Hepatocyte (in vitro differentiated cells): ENCODE results near the gene LDLRAD4. TPM values are rescaled to one million over a fixed set of nuclear protein-coding genes. Genes with fewer than 3 reads are reported as not detected.

Experiments
- DNase-seq: peaks from one replicate; pipeline ENCODE4 v3.0.0-alpha.2; 2016; ENCODE audit warnings: low spot score
- H2AFZ ChIP-seq: fragments of 200-600 bp; sonication (generic); 2 replicates; pipeline ENCODE4 v1.6.0; 2016; ENCODE audit warnings: antibody characterized with exemption, mild to moderate bottlenecking
- H3K27ac ChIP-seq: fragments of 200-600 bp; sonication (generic); 2 replicates; pipeline ENCODE4 v1.5.1; 2016; ENCODE audit warnings: mild to moderate bottlenecking
- H3K27me3 ChIP-seq: fragments of 200-600 bp; sonication (generic); 2 replicates; pipeline ENCODE4 v1.6.1; 2016
- H3K36me3 ChIP-seq: fragments of 200-600 bp; sonication (generic); replicated peaks from 2 replicates; pipeline ENCODE4 v1.5.1; 2016; ENCODE audit warnings: low read depth; ENCODE audit not compliant: insufficient read depth
- H3K4me1 ChIP-seq: fragments of 200-600 bp; sonication (generic); 2 replicates; pipeline ENCODE4 v1.5.1; 2016; ENCODE audit warnings: mild to moderate bottlenecking, moderate library complexity; ENCODE audit not compliant: insufficient read depth
- H3K4me2 ChIP-seq: fragments of 200-600 bp; sonication (generic); 2 replicates; pipeline ENCODE4 v1.6.0; 2016
- H3K4me3 ChIP-seq: fragments of 200-600 bp; sonication (generic); 2 replicates; pipeline ENCODE4 v1.5.1; 2016; ENCODE audit warnings: mild to moderate bottlenecking
- H3K79me2 ChIP-seq: fragments of 200-600 bp; sonication (generic); 2 replicates; pipeline ENCODE4 v1.6.0; 2017; ENCODE audit warnings: mild to moderate bottlenecking
- H3K9me2 ChIP-seq: fragments of 200-600 bp; sonication (generic); replicated peaks from 2 replicates; pipeline ENCODE4 v1.6.0; 2017; ENCODE audit warnings: mild to moderate bottlenecking; ENCODE audit not compliant: insufficient read depth
- H3K9me3 ChIP-seq: fragments of 200-600 bp; sonication (generic); 2 replicates; pipeline ENCODE4 v1.5.1; 2016; ENCODE audit warnings: low read depth, mild to moderate bottlenecking
- H4K20me1 ChIP-seq: fragments of 200-600 bp; sonication (generic); 2 replicates; pipeline ENCODE4 v1.6.0; 2016; ENCODE audit warnings: mild to moderate bottlenecking; ENCODE audit not compliant: insufficient read depth, poor library complexity, severe bottlenecking
- EZH2 ChIP-seq: fragments of 200-600 bp; sonication (generic); IDR thresholded peaks from 2 replicates; pipeline ENCODE4 v1.6.1; 2016; ENCODE audit warnings: antibody characterized with exemption, mild to moderate bottlenecking, borderline replicate concordance
- EZH2phosphoT487 ChIP-seq: fragments of 200-600 bp; sonication (generic); IDR thresholded peaks from one replicate; pipeline ENCODE4 v1.6.1; 2018; ENCODE audit warnings: antibody characterized with exemption, mild to moderate bottlenecking, low read depth, moderate library complexity; ENCODE audit not compliant: unreplicated experiment, severe bottlenecking
- WGBS: methylation state at CpG from one replicate; pipeline ENCODE4 v1.1.6; 2016; ENCODE audit warnings: low lambda C conversion rate; ENCODE audit errors: missing lambda C conversion rate; 5-methylcytosine and 5-hydroxymethylcytosine counted together
- polyA plus RNA-seq: library from polyadenylated mRNA; unstranded; fragments of >200 nt; fragmentation: Nextera tagmentation; extraction: Ambion mirVana; gene quantifications from 2 replicates; pipeline ENCODE4 v1.2.1, GENCODE V29; 2016
- total RNA-seq: library from RNA; depleted of rRNA; stranded (reverse); fragments of >200 nt; gene quantifications from 2 replicates; pipeline ENCODE4 v1.2.3, GENCODE V29; 2014
- TF ChIP-seq, protein P1 (sequence below): fragments of 200-600 bp; sonication (generic); IDR thresholded peaks from 2 replicates; pipeline ENCODE4 v1.5.1; 2016; ENCODE audit warnings: antibody characterized with exemption, mild to moderate bottlenecking; ENCODE audit not compliant: poor library complexity

Gene LDLRAD4
- total and polyA plus RNA-seq, 2 experiments from 2014 or later, result 15.1 to 29.0 TPM

DNA sequence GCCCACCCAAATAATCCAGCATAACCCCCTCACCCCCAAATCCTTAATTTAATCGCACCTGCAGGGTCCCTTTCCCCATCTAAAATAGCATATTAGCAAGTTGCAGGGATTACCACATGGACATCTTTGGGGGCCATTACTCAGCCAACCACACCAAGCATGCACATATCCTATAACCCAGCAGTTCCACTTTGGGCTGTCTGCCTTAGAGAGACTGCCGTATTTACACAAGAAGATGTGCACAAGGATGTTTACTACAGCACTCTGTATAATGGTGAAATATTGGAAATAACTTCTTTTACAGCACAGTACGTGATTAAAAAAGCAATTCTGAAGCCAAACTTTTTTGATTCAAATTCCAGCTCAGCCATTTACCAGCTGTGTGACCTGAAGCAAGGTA is 17.3 kb upstream of the LDLRAD4 start:
- WGBS, result 88% methylated on average over 3 of the region's 3 CpGs
- no peak overlapping the region for H2AFZ ChIP-seq
- H3K9me3 ChIP-seq, result no peaks in the 10 kb centered on the region
- H4K20me1 ChIP-seq, result no peaks in the 10 kb centered on the region
- H3K9me2 ChIP-seq, result no peaks in the 10 kb centered on the region
- H3K27me3 ChIP-seq, result no peaks in the 10 kb centered on the region
- DNase-seq, result no peak
- H3K36me3 ChIP-seq, result no peaks in the 10 kb centered on the region
- TF ChIP-seq, protein P1, sequence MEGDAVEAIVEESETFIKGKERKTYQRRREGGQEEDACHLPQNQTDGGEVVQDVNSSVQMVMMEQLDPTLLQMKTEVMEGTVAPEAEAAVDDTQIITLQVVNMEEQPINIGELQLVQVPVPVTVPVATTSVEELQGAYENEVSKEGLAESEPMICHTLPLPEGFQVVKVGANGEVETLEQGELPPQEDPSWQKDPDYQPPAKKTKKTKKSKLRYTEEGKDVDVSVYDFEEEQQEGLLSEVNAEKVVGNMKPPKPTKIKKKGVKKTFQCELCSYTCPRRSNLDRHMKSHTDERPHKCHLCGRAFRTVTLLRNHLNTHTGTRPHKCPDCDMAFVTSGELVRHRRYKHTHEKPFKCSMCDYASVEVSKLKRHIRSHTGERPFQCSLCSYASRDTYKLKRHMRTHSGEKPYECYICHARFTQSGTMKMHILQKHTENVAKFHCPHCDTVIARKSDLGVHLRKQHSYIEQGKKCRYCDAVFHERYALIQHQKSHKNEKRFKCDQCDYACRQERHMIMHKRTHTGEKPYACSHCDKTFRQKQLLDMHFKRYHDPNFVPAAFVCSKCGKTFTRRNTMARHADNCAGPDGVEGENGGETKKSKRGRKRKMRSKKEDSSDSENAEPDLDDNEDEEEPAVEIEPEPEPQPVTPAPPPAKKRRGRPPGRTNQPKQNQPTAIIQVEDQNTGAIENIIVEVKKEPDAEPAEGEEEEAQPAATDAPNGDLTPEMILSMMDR, result no peak
- no peak for TF ChIP-seq EZH2phosphoT487
- no peaks in the 10 kb centered on the region for H3K79me2 ChIP-seq
- H3K4me3 ChIP-seq, result no peak overlapping the region
- H3K4me2 ChIP-seq, result no peak overlapping the region
- H3K4me1 ChIP-seq, result no peaks in the 10 kb centered on the region
- no peak overlapping the region for H3K27ac ChIP-seq

DNA sequence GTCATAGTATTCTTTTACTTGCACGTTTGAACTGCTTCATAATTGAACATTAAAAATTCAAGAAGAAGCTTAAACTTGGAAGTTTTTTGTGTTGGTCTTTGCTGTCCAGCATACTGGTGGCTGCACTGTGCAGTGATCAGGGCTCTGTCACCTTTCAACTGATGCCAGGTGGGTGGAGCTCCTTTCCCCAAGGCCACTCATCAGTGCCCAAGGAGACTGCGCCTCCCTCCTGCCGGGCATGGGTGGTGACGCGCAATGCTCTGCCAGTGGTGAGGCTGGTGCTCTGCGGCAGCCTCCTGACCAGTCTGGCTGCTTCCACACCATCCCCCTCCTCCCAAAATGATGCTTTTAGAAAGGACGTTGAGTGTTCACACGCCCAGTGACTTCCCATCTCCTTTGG is 16.0 kb upstream of the LDLRAD4 start:
- 89% methylated on average over 8 of the region's 8 CpGs for WGBS
- TF ChIP-seq, protein P1, result no peak
- TF ChIP-seq EZH2phosphoT487 (no peak), EZH2 (no peak)
- Histone ChIP-seq H3K4me3 (no peak overlapping the region), H4K20me1 (no peaks in the 10 kb centered on the region), H2AFZ (no peak overlapping the region), H3K9me2 (no peaks in the 10 kb centered on the region), H3K27ac (no peak overlapping the region), H3K79me2 (no peaks in the 10 kb centered on the region), H3K36me3 (no peaks in the 10 kb centered on the region), H3K4me2 (no peak overlapping the region), H3K9me3 (no peaks in the 10 kb centered on the region), H3K4me1 (no peaks in the 10 kb centered on the region), H3K27me3 (no peaks in the 10 kb centered on the region)
- DNase-seq, result no peak

DNA sequence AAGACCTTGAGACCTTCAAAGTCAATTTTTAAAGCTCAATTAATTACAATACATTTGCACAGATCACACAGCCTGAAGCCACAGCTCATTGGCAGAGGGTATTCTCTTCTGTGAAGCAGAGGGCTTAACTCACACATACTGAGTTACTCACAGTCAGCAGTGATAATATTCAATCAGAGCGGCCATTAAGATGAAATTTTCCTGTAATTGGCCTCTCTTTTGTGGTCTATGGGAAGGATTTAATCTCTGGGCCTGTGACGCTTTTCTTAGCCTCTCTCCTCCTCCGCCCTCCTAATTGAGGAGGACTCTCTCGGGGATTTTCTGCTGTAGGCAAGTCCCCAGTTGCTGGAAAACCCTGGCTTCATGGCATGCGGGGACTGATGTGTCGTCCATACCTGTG is 12.3 kb upstream of the LDLRAD4 start:
- Histone ChIP-seq H3K4me1 (no peaks in the 10 kb centered on the region), H3K79me2 (no peaks in the 10 kb centered on the region), H3K4me3 (no peak overlapping the region), H3K9me2 (no peaks in the 10 kb centered on the region), H4K20me1 (no peaks in the 10 kb centered on the region), H3K27ac (no peak overlapping the region), H3K4me2 (no peak overlapping the region), H3K27me3 (no peaks in the 10 kb centered on the region), H2AFZ (no peak overlapping the region), H3K36me3 (no peaks in the 10 kb centered on the region), H3K9me3 (no peaks in the 10 kb centered on the region)
- 87% methylated on average over 6 of the region's 6 CpGs for WGBS
- DNase-seq, result no peak
- TF ChIP-seq, protein P1, result no peak
- TF ChIP-seq EZH2 (no peak), EZH2phosphoT487 (no peak)

DNA sequence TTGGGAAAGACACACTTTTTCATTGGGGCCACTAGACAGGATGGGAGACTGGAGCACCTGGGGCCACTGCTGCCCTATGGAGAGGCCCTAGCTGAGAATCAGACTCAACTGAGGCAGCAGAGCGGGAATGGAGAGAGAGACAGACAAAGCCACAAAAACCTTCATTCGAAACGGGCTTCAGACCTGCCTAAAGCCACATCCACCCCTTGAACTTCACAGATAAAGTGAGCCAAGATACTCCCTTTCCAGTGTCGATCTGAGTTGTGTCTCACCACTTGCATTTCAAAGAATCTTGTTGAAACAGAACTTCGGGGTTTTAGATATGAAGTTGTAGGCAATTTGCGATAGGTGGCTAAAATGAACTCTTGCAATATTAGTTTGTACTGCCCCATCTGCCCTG is 11.3 kb upstream of the LDLRAD4 start:
- no peak for DNase-seq
- H3K79me2 ChIP-seq, result no peaks in the 10 kb centered on the region
- H3K9me2 ChIP-seq, result no peaks in the 10 kb centered on the region
- no peak overlapping the region for H3K27ac ChIP-seq
- H3K4me3 ChIP-seq, result no peak overlapping the region
- TF ChIP-seq EZH2phosphoT487 (no peak), EZH2 (no peak)
- TF ChIP-seq, protein P1, result no peak
- no peaks in the 10 kb centered on the region for H3K9me3 ChIP-seq
- H2AFZ ChIP-seq, result no peak overlapping the region
- 93% methylated on average over 6 of the region's 6 CpGs for WGBS
- H3K27me3 ChIP-seq, result no peaks in the 10 kb centered on the region
- no peaks in the 10 kb centered on the region for H4K20me1 ChIP-seq
- H3K36me3 ChIP-seq, result no peaks in the 10 kb centered on the region
- no peak overlapping the region for H3K4me2 ChIP-seq
- H3K4me1 ChIP-seq, result no peaks in the 10 kb centered on the region
